HepG2 (cell line): ENCODE data around the gene SRRT. TPM values are rescaled to one million over a fixed set of nuclear protein-coding genes. Genes with fewer than 3 reads are reported as not detected.

Experiments
- AHR ChIP-seq: IDR thresholded peaks from 2 replicates; pipeline ENCODE4 v1.6.1; 2018; ENCODE audit warnings: missing genetic modification reagents, missing compliant biosample characterization
- E2F1 ChIP-seq: sonication (generic); formaldehyde crosslinking; IDR thresholded peaks from 2 replicates; pipeline ENCODE4 v1.5.0; 2020; ENCODE audit warnings: missing genetic modification reagents
- EEA1 ChIP-seq: sonication (generic); formaldehyde crosslinking; IDR thresholded peaks from 2 replicates; pipeline ENCODE4 v1.5.1; 2020; ENCODE audit warnings: mild to moderate bottlenecking, missing genetic modification reagents, borderline replicate concordance
- EP300 ChIP-seq, 3 experiments: sonication (generic) in 1 of 3; formaldehyde crosslinking in 1 of 3; IDR thresholded peaks; 2 replicates each; pipeline versions ENCODE4 v1.5.1 to v1.6.1; 2011 to 2020; ENCODE audit warnings: low read depth in 2 of 3, low read length in 2 of 3, borderline replicate concordance in 1 of 3, improper control_type of control experiment in 1 of 3, mild to moderate bottlenecking in 1 of 3, missing genetic modification reagents in 1 of 3, moderate library complexity in 1 of 3
- FOXK1 ChIP-seq: sonication (generic); formaldehyde crosslinking; IDR thresholded peaks from 2 replicates; pipeline ENCODE4 v1.4.0; 2020; ENCODE audit warnings: low read depth, missing genetic modification reagents, borderline replicate concordance
- GATAD2A ChIP-seq: IDR thresholded peaks from 2 replicates; pipeline ENCODE4 v1.6.1; 2016
- HOXA5 ChIP-seq: sonication (generic); formaldehyde crosslinking; IDR thresholded peaks from 2 replicates; pipeline ENCODE4 v1.4.0; 2020; ENCODE audit warnings: missing genetic modification reagents
- MED8 ChIP-seq: sonication (generic); formaldehyde crosslinking; IDR thresholded peaks from 2 replicates; pipeline ENCODE4 v1.8.1; 2023; ENCODE audit warnings: mild to moderate bottlenecking, missing genetic modification reagents; ENCODE audit not compliant: insufficient replicate concordance
- PATZ1 ChIP-seq: sonication (generic); formaldehyde crosslinking; IDR thresholded peaks from 2 replicates; pipeline ENCODE4 v1.4.0; 2020; ENCODE audit warnings: missing genetic modification reagents
- SETDB1 ChIP-seq: sonication (generic); formaldehyde crosslinking; IDR thresholded peaks from 2 replicates; pipeline ENCODE4 v1.5.1; 2020; ENCODE audit warnings: missing genetic modification reagents, mild to moderate bottlenecking, borderline replicate concordance
- TCF12 ChIP-seq, 2 experiments: fragments of 450-650 bp in 1 of 2; sonication (generic) in 1 of 2; formaldehyde crosslinking in 1 of 2; IDR thresholded peaks; 2 replicates each; pipeline versions ENCODE4 v1.6.1 to v1.8.0; 2017 to 2022; ENCODE audit warnings: antibody characterized with exemption in 1 of 2, mild to moderate bottlenecking in 1 of 2, missing genetic modification reagents in 1 of 2, moderate library complexity in 1 of 2
- THAP8 ChIP-seq: sonication (generic); formaldehyde crosslinking; IDR thresholded peaks from 2 replicates; pipeline ENCODE4 v1.5.1; 2020; ENCODE audit warnings: missing genetic modification reagents, mild to moderate bottlenecking, borderline replicate concordance
- ZFP36 ChIP-seq: fragments of 150-350 bp; IDR thresholded peaks from 2 replicates; pipeline ENCODE4 v1.6.1; 2018; ENCODE audit warnings: borderline replicate concordance, low read length, low read depth; ENCODE audit not compliant: partially characterized antibody
- ZNF121 ChIP-seq: sonication (generic); formaldehyde crosslinking; IDR thresholded peaks from 2 replicates; pipeline ENCODE4 v1.5.0; 2020; ENCODE audit warnings: mild to moderate bottlenecking, missing genetic modification reagents
- ZNF331 ChIP-seq: sonication (generic); formaldehyde crosslinking; IDR thresholded peaks from 2 replicates; pipeline ENCODE4 v1.4.0; 2020; ENCODE audit warnings: missing genetic modification reagents
- ZNF572 ChIP-seq: sonication (generic); formaldehyde crosslinking; IDR thresholded peaks from 2 replicates; pipeline ENCODE4 v1.5.1; 2020; ENCODE audit warnings: mild to moderate bottlenecking, missing genetic modification reagents
- ZNF713 ChIP-seq: sonication (generic); formaldehyde crosslinking; IDR thresholded peaks from 2 replicates; pipeline ENCODE4 v1.4.0; 2020; ENCODE audit warnings: mild to moderate bottlenecking, missing genetic modification reagents
- ZNF720 ChIP-seq: sonication (generic); formaldehyde crosslinking; IDR thresholded peaks from 2 replicates; pipeline ENCODE4 v1.4.0; 2020; ENCODE audit warnings: missing genetic modification reagents
- ZXDC ChIP-seq: sonication (generic); formaldehyde crosslinking; IDR thresholded peaks from 2 replicates; pipeline ENCODE4 v1.5.0; 2020; ENCODE audit warnings: mild to moderate bottlenecking, missing genetic modification reagents
- polyA plus RNA-seq, 8 experiments: library from polyadenylated mRNA; depleted of rRNA in 3 of 8; stranded (reverse) in 7 of 8; unstranded in 1 of 8; fragments of >200 nt; fragmentation: Illumina TruSeq in 4 of 8; extraction: Trizol in 4 of 8; gene quantifications; 2 replicates each; pipeline versions ENCODE4 v1.2.1 to v1.2.3, GENCODE V29; 2011 to 2016; ENCODE audit warnings: low read depth in 4 of 8, missing spikeins in 1 of 8, mixed read lengths in 1 of 8; ENCODE audit not compliant: insufficient read depth in 1 of 8
- total RNA-seq, 5 experiments: library from RNA; depleted of rRNA; stranded (reverse); fragments of >200 nt; fragmentation: Illumina TruSeq; extraction: Trizol; gene quantifications; 2 replicates each; pipeline ENCODE4 v1.2.3, GENCODE V29; 2016; ENCODE audit warnings: low read depth in 1 of 5

The SRRT gene
- total and polyA plus RNA-seq, 2 of the 13 experiments (the other 11 are each of a cell fraction or from before 2014, with no cell fraction given) = 26.2 to 106 TPM

GRCh38 chr7:100852048-100852872, 22.6 kb upstream of the SRRT start, which contains the start of gene SLC12A9 (continued):
- TF ChIP-seq THAP8 (no peak), SETDB1 (CRISPR knock-in tag) (no peak), ZNF713 (CRISPR knock-in tag) (no peak), E2F1 (CRISPR knock-in tag) (0 out of 2 replicates have a peak, but pooled peaks have one; percentile 35), MED8 (CRISPR knock-in tag) (no peak), ZNF331 (CRISPR knock-in tag) (no peak; the same call in 1 of the 2 replicates), GATAD2A (CRISPR knock-in tag) (0 out of 2 replicates have a peak, but pooled peaks have one; percentile 28), TCF12 (IDR thresholded peaks at IDR 0.05) (no peak), TCF12 (CRISPR knock-in tag; IDR thresholded peaks at IDR 0.05) (no peak), HOXA5 (CRISPR knock-in tag) (peak; percentile 30; the same call in 1 of the 2 replicates), AHR (CRISPR knock-in tag) (0 out of 2 replicates have a peak, but pooled peaks have one; percentile 59), ZNF121 (CRISPR knock-in tag) (0 out of 2 replicates have a peak, but pooled peaks have one; percentile 22), ZNF572 (CRISPR knock-in tag) (peak; percentile 87; the same call in 1 of the 2 replicates), ZFP36 (no peak), PATZ1 (CRISPR knock-in tag) (peak; percentile 56; the same call in 1 of the 2 replicates), FOXK1 (CRISPR knock-in tag) (no peak), ZNF720 (CRISPR knock-in tag) (no peak), EP300 (IDR thresholded peaks at IDR 0.05; ENCODE audit: low read depth in 2 of 2, low read length in 2 of 2) (no peak), EP300 (CRISPR knock-in tag; IDR thresholded peaks at IDR 0.05; ENCODE audit: borderline replicate concordance) (no peak), EEA1 (no peak; the same call in 1 of the 2 replicates), ZXDC (CRISPR knock-in tag) (no peak)
